Activated CD4-positive, alpha-beta T cell treated with anti-CD3 and anti-CD28 coated beads for 24 hours (primary cell): ENCODE data around the gene ENTHD1.

ENCODE experiments used
- DNase-seq, 2 donors: peaks; one replicate each; pipeline ENCODE4 v3.0.0-alpha.2; 2020; ENCODE audit warnings: low read depth in 2 of 2

Gene ENTHD1

GRCh38 chr22:39715778-39716495 is 177.6 kb downstream of the ENTHD1 start:
- DNase-seq = no peak

DNA sequence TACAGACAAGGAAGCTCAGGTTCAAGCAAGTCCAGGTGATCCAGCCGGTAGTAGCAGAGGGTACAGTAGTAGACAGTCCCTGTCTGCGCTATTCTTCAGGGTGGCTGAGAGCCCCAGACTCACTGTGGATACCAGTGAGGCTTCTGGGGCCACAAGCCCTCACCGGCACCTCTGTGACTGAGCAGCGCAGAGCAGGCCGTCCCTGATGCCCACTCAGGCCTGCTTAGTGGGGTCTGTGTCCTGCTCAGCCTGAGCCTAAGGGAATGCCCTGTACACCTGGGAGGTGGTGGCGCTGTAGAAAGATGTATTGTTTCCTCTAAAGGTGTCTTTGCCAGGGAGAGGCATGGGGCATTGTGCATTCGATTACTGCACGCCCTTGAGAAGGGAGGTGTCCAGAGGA is 179.2 kb downstream of the ENTHD1 start:
- DNase-seq = no peak

DNA sequence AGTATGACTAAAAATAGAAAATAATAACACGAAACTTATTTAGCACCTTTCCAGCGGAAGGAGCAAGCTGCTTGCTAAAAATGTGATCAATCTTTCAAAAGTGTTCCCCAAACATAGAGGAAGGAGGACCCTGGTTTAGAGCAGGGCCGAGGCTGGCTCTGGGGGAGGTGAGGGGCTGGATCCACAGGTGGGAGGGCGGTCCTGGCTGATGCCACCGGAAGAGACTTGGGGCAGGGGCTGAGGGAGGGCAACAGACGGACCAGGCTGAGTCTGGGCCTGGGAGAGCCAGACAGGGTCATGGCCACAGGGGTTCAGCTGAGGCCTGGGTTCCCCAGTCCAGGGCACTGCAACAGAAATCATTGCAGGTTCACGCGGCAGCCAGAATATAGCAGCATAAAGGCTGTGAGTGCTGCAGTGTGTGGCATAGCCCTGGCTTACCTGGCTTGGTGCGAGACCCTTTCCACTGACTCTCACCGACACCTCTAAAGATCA is 179.7 kb downstream of the ENTHD1 start:
- DNase-seq = no peak

DNA sequence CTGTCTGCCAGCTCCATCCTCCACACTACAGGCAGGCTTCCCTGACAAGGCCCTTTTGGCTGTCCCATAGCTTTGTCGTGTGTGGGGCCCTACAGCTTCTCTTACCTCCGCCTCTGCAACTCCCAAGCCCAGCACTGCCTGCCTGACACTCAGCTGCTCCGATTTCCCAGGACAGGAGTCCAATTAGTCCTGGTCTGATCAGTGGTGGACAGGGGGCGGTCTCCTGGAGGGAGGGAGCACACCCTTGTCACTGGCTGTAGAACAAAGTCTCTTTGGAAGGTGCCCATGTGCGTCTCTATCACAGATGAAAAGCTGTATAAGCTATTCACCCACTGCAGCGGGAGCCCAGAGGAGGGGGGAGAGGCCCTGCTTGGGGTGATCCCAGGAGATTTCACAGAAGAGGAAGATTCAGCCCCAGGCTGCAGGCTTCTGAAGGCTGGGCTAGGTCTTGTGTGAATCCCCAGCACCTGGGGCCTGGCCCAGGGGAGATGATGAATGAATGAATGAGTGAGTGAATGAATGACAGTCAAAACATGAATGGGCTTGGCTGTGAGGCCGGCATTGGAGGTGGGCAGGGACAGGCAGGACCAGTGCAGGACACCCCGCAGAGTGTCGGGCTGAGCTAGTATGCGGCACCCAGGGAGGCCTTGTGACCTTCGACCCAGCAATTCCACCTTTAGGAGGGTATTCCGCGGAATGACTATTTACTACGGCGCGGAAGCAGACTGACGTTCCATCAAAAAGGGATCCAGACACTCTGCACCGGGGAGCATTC is 180.6 kb downstream of the ENTHD1 start:
- no peak for DNase-seq

GRCh38 chr22:39712081-39712480 is 181.5 kb downstream of the ENTHD1 start:
- no peak for DNase-seq

DNA sequence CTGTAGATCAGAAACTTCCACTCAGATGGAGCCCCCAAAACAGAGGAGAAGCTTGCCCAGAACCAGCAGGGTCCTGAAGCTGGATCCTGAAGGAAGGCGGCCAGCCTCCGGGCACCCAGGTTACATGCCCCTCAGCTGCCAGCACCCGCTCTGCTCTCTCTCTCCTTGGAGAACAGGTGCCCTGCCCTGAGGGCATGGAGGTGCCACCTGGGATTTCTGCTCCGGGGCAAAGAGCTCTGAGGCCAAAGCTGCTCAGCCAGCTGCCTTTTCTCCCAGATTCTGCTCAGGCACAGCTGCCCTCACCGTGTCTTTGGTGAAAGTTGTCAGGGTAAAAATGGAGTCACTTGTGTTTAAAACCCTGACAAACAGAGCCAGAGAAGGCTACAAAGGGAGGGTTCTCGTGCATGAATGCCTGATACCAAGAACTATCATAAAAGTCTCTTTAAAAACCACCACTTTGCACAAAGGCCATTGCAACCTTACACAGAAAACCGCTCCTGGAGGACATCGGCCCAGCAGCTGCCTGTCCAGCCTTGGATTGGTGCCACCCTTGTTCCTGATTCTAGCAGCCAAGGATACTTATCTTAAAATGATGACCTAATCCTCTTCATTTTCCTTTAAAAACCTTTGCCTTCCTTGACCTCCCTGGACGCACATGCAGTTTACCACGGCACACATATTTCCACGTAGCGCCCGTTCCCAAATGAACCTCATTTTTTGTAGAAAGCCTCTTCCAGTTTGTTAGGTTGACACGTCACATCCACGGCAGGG is 183.0 kb downstream of the ENTHD1 start:
- DNase-seq = no peak

- DNase-seq = no peak
Measured at GRCh38 chr22:39707816-39708215, 185.7 kb downstream of the ENTHD1 start.

GRCh38 chr22:39707351-39707750 is 186.2 kb downstream of the ENTHD1 start:
- no peak for DNase-seq

- no peak for DNase-seq
Measured at GRCh38 chr22:39706376-39707140, 187.0 kb downstream of the ENTHD1 start.

- DNase-seq = no peak
Measured at GRCh38 chr22:39705386-39705785, 188.2 kb downstream of the ENTHD1 start.

DNA sequence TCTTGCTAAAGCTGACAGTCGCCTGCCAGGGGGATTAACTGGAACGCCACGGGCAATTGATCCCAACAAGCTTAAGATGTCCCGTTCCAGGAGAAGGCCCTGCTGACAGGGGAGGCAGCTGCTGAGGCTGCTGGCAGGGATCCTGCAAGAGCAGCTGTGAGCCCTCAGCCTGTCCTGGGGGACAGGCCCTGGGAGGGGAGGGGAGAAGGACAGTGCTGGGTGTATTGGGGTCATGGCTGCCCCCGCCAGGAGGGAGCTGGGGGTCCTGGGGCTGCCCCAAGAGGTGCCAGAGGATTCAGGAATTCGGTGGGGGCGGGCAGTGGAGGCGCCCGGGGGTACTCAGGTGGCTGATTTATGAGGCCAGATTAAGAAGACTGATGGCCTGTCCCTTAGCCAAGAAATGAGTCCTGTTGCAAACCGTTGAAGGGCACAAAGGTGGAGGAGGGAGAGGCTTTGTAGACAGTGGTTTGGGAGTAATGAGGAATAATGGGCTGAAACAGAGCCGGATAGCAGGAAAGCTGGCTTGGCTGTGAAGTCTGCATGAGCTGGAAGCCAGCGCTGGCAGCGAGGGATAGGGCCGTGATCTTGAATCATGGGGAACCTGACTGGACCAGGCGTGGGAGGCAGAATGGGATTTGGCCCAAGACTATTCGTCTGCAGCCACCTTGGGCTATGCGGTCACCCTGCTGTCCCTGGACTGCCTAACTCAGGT is 189.5 kb downstream of the ENTHD1 start:
- DNase-seq = no peak

- no peak for DNase-seq
Measured at GRCh38 chr22:39703091-39703490, 190.5 kb downstream of the ENTHD1 start.

DNA sequence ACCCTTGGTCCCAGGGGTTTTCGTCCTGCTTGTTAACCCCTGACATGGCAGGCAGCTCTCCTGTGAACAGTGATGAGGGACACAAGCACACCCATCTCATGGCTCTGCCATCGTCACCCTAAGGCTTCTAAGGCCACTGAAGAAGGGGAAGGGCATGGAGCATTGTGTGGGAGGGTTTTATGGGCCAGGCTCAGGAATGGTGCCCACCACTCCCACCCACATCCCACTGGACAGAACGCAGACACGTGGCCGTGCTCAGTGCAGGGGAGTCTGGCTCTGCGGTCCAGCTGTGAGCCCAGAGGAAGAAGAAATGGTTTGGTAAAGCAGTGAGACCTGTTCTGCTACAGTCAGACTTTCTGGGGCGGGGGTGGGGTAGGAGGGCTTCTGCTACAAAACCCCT is 193.0 kb downstream of the ENTHD1 start:
- DNase-seq = no peak

GRCh38 chr22:39699631-39700360 is 193.8 kb downstream of the ENTHD1 start:
- no peak for DNase-seq

GRCh38 chr22:39697790-39698430 is 195.7 kb downstream of the ENTHD1 start:
- DNase-seq = no peak

- no peak for DNase-seq
Measured at GRCh38 chr22:39693943-39694500, 199.5 kb downstream of the ENTHD1 start.
